HG03159 (cell line): ENCODE results near the gene SESN3.
"Not testable (repeated sequence)": the region's sequence is repeated elsewhere in the genome, so short reads cannot be mapped to it uniquely, and the experiment has no call there.

ENCODE experiments used
- ATAC-seq: cut with Tn5 transposase; IDR thresholded peaks from one replicate; pipeline ENCODE4 v1.9.1; 2021; ENCODE audit warnings: mild to moderate bottlenecking, moderate library complexity; ENCODE audit not compliant: unreplicated experiment

The SESN3 gene, protein sequence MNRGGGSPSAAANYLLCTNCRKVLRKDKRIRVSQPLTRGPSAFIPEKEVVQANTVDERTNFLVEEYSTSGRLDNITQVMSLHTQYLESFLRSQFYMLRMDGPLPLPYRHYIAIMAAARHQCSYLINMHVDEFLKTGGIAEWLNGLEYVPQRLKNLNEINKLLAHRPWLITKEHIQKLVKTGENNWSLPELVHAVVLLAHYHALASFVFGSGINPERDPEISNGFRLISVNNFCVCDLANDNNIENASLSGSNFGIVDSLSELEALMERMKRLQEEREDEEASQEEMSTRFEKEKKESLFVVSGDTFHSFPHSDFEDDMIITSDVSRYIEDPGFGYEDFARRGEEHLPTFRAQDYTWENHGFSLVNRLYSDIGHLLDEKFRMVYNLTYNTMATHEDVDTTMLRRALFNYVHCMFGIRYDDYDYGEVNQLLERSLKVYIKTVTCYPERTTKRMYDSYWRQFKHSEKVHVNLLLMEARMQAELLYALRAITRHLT

DNA sequence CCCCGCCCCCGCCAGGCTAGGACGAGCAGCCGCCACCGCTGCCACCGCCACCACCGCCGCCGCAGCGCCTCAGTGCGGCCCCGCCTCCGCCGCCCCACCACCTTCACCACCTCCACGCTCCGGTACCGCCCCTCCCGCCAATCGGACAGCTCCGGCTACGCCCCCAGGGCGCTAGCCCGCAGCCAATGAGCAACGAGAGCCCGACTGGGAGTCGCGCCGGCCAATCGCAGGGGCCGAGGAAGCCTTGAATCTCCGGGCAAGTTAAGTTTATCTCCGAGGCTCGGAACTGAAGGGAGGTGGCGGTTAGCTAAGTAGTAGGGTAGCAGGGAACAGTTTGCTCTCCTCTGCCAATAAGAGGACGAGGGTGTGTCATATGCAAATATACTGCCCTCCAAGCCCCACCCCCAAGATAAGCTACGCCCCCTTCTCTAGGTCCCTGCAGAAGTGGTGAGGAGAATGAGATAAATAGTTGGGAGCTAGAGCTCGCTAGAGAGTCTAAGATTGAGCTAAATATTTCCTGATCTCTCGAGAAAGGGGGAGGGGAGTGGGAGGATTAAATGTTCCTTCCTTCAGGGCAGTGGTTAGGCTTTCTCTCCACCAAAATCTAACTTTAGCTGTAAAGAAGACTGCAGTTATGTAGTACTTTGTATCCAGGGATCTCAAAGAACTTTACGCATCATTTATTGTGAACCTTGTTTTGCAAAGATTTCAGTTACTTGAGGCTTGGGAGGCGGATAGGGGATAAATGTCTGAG lies at the start of gene SESN3:
Gene SESN3, minus strand, starts transcription at position 76 of the 754 bp plus-strand sequence. CDS start 342 bp downstream, outside the sequence.
- ATAC-seq = peak; percentile 96

DNA sequence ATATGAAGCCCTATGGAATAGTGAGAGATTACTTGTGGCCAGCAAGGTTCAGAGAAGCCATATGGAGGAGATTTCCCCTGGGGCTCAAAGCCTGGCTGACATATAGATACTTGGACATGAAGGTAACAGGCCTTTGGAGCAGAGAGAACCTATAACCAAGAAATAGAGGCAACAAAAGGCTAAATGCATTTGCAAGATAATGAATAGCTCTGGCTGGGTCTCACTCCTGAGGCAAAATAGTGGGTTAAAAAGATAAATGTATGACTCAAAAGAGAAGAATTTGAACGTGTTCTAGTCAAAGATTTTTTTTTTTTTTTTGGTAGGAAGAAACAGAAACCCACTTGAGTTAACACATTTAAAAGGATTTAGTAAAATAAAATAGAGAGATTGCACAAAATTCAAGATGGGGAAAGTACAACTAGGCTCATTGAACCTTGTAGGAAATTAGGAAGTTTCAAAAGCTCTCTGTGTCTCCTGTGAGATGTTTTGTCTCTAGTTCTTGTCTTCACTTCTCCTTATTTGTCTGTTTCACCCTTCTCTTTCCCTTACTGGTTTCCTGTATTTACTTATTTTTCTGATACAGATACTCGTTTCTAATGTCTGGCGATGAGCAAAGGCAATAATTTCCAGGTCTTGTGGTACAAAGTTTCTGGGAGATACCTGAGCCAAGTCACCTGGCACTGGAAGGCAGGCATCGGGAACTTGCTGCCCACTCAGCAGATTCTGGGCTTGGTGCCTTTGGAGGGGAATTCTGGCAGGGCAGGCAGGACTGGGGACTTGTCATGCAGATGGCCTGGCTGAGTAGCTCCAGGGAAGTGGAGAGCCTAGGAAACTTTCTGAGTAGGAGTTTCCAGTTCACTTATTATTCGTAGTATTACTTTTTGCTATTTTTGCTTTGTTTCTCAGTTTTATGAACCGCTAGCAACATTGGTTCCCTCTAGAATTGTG lies 49.2 kb upstream of the SESN3 start:
- ATAC-seq = peak; percentile 63

DNA sequence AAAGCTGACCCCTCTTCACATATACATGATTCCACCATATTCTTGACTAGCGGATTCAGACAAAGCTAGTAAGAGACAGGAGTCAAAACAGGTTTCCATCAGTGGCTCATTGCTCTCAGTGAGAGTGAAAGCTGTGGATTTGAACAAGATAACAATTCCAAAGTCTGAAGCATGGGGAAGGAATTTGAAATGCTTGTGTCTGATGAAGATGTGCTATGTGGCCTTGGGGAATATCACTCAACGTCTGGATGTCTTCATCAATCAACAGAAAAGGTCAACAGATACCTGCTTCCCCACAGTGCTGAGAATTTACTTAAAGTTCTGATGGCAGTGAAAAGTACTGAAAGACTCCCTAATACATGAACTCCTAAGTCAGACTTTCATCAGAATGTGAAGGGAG lies 46.9 kb upstream of the SESN3 start:
- no peak for ATAC-seq

DNA sequence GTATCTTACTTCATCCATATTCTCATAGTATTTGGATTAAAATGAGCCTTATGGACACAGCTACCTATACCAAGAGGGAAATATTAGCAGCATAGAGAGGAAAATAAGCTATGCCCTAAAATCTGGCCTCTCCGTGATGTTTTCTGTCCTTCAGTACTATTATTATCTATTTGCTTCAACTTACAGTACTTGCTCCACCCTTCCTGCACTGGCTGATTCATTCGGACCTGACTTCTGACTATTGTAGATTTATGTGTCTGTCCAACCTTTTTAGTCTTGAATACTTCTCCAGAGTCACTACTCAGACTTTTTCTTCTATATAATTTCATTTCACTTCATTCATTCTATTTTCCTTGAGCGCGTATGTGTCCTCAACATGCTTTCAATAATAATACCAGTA lies 45.1 kb upstream of the SESN3 start:
- ATAC-seq = no peak

DNA sequence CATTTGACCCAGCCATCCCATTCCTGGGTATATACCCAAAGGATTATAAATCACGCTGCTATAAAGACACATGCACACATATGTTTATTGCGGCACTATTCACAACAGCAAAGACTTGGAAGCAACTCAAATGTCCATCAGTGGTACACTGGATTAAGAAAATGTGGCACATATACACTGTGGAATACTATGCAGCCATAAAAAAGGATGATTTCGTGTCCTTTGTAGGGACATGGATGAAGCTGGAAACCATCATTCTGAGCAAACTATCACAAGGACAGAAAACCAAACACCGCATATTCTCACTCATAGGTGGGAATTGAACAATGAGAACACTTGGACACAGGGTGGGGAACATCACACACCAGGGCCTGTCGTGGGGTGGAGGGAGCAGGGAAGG lies 42.6 kb upstream of the SESN3 start:
- not testable (repeated sequence) for ATAC-seq

DNA sequence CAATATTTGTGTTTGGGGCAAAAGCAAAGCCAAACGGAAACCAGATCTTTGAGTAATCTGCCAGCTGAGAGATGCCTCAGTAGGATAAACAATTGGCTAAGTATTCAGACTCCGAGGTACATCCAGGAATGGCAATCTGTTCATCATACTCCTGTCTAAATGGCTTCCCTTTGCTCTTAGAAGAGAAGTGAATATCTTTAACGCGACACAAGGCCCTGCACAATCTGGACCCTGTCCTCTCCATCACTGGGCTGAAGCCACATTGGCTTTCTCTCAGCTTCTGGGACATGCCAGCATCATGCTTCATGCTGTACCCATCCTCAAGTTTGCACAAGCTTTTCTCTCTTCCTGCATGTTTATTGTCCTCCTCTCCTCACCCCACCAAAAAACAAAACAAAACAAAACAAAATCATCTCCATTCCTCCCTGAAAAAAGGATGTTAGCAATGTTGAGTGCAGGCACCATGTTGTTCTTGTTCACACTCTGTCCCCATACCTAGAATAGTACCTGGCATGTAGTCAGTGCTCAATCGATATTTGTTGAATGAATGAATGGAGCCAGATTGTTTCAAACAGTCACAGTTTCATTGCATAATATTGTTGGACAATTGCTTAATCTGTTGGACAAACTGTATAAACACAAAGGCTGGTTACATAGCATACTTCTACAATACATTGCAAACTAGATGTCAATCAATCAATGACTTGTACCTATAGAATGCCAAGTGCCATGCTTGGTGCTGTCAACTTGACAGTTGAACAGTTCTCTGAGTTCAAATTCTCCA lies 38.2 kb upstream of the SESN3 start:
- ATAC-seq = no peak

DNA sequence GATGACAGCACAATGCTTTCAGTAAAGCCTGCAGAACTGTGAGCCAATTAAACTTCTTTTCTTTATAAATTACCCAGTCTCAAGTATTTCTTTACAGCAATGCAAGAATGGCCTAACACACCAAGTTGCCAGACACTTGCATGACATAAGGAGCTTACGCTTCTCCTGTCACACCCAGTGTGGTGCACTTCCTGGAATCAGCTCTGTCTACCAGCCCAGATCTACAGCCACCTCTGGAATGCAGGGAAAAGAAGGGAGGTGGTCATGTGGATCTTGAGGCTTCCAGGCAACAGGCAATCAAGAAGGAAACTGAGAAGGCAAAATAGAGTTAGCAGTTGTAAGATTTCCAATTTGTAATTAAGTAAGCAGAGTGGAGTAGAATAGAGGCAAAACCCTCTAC lies 37.4 kb upstream of the SESN3 start:
- no peak for ATAC-seq

DNA sequence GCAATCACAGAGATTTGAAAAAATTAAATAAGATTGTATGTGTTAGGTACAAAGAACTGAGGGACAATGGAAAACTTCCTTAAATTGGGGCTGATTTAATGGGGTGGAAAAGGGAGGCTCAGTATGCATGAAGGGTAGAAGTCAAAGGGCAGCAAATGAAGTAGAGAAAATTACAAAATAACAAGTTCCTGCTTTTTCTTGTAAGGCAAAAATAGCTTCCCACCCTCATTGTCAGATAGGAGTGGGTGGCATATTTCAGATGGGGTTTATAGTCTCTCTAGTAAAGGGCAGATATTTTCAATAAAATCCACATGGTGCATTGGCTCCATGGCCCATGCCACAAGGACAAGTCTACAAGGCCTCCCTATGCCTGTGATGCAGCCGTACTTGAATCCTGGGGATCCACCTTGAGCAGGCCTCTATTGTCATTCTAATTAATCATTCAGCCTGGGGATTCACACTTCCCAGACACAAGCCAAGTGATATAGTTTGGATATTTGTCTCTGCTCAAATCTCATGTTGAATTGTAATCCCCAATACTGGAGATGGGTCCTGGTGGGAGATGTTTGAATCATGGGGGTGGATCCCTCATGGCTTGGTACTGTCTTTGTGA lies 36.7 kb upstream of the SESN3 start:
- no peak for ATAC-seq

DNA sequence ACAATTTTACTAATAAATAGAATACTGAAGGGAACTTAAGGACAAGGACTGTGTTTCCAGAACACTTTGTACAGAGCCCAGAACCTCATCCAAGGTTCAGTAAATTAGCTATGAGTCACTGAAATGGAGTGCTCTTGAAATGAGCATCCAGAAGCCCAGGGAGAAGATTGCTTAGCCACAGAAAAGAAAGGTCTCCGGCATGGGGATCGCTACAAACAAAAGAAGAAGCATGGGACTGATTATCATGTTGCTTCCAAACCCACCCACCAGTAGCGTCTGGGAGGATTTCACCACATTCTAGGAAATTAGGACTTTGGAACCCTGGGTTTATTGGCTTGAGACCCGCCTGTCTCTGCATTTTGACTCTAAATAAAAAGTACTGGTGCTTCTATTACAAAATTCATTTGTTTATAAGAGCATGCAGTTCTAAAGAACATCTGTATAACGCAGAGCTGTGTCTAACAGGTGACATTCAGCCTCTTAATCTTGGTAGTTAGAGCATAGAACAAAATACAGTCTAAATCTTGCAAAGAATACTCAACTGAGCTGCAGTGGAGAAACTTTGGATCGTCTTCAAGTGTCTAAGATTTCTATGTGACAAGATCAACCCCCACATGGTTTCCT lies 35.9 kb upstream of the SESN3 start:
- no peak for ATAC-seq

DNA sequence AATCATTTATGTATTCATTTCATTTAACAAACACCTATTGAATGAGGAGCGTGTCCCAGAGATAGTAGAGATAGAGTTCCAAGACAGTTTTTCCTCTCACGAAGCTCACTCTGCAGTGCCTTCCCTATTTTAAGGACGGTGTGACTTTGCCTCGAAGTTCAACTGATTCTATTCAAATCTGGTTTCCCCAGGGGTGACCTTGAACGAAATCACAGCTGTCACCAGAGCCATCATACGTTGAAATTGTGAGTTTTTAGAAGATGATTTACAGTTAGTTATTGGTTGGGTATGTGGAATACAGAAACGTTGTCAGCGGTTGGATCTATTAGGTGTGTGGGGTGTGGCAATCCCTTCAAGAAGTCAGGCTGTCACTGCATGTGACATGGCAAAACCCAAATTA lies 33.9 kb upstream of the SESN3 start:
- no peak for ATAC-seq

DNA sequence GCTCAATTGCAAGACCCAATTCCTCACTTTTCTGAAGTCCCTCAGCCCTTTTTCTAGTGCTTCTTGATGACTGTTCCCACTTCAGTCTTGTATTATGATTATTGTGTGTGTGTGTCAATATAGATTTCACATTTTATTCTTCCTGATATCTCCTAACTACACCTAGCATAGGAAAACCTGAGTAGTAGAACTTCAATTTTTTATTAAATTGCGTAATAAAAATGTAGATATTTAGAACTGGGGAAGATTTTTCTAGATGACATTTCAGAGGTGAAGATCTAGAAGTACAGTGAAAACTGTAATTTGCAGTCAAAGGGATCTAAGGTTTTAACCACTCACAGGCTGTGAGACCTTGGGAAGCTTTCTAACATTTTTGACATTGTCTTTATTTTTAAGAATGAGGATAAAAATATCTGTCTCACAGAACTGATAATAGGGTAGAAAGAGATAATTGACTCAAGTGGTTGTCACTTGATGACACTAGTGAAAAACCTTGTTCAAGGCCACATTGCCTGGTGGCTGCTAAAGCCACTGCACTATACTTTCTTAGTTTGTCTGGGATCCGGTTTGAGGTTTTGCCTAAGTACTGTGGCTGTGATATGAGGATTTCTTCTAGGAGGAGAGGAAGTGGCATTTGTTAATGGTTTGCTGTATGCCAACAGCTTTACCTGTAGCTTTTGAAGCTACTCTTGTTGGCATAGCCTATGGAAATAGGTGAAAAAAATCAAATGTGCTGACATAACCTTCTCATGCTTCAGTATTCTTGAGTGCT lies 32.2 kb upstream of the SESN3 start:
- no peak for ATAC-seq

DNA sequence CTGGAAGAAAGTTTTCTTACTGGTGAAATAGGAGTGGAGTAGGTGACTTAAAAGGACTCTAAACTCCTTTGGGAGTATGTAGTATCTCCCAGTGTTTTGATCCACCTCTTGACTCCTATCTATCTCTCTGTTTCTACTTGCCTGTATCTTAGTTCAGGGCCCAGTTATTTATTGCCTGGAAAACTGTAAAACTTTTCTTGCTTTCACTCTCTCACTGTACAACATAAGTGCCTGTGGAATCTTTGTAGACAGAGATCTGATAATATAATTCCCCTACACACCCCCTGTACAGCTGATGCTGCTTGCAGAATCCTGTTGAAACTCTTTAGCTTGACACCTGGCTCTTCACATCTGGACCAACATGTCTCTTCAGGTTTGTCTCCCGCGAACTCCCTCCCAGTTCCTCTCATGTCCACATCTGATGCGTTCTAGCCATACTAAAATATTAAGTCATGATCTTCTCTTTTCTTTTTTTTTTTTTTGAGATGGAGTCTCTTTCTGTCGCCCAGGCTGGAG lies 26.5 kb upstream of the SESN3 start:
- ATAC-seq = no peak

DNA sequence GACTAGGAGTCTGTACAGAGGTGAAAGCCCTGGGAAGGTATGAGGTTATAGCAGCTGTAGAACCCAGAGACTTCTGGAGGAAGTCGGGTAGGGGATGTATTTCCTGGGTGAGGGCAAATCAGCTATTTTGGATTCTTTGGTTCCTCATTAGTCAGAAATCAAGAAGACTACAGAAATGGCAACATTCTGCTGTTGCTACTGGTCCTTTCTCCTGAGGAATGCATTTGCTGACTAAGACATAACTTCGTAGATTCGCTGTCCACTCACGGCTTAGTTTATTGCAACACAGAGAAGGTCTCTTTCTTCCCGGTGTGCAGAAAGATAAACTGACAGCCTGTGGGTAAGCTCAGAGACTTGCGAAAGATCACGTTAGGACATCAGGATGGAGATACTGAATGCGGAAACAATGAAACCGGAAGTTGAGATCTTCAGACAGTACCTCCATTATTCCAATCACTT lies 25.3 kb upstream of the SESN3 start:
- ATAC-seq = no peak

DNA sequence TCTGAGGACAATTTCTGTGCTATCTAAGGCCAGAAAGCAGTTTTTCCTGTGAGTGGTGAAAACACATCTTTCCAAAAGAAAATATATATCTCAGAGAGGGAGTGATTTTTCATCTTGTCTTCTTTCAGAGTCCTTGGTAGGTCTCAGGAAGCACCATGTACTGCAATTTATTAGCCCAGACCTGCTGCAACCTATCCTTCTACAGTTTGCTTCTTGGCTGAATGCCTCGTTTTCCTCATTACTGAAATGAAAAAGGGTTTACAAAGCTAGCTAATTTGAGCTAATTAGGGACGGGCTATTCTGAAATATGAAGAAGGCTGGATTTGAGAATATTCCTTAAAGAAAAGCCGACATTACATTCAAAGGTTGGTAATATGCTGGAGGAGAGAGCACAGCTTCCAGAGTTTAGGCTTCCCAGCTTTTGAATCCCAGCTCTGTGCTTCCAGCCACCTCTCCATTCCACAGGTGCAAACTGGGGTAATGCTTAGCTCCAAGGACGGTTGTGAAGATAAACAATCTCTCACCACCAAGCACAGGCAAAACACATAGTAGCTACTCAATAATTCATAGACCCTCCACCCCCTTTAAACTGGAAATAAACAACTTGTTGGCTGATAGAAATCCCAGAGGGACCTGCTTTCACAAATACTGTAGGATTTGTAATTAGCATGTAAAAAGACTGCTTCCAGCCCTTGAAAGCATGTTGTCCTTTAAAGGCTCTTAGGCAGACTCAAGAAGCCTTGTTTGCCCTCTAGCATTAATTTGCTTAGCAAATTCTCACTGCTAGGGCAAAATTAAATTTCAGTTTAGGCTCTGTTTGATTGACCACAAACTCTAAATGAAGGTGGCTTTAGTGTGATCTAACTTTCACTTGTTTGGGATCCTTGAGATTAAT lies 24.5 kb upstream of the SESN3 start:
- no peak for ATAC-seq

DNA sequence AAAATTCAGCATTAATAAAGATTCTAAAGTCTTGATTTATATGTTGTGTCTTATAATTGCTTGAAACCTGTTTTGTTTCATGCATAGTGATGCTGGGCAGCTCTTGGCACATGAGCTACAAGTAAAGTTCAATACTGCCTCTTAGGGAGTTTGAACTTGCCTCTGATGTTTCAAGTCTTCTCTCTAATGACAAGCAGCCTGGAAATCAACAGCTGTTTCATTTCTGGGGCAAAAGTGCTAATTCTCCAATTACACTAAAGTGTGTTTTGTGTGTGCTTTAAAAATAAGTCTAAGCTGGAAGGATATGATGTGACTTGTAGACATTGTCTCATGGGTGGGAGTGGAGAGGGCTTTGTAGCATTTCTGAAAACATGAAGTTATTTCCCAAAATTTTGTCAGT lies 23.7 kb upstream of the SESN3 start:
- ATAC-seq = peak; percentile 22

DNA sequence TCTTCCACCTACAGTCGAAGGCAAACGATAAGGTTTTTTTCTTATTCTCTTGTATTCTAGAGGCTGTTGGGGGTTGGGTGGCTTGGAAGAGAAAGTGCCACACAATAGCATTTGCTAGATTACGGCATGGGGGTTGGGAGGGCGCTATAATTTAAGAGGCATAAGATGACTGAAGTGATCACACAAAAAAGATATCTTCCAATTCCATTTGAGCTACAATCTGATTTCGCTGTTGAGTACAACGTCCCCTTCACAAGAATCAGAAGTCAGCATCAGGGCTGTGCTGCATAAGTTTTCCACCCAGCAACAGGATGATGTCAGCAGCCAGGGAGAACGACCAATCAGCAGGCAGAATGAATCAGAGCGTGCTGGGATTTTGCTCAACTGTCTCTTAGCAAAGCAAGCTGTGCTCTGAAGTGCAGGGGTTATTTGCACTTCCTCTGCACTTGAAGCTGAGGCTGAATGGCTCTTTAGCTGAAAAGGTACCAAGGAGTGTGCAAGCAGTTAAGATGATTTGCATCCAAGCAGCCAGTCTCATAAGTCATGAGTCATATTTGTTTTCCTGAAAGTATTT lies 23.2 kb upstream of the SESN3 start:
- ATAC-seq = peak; percentile 99

DNA sequence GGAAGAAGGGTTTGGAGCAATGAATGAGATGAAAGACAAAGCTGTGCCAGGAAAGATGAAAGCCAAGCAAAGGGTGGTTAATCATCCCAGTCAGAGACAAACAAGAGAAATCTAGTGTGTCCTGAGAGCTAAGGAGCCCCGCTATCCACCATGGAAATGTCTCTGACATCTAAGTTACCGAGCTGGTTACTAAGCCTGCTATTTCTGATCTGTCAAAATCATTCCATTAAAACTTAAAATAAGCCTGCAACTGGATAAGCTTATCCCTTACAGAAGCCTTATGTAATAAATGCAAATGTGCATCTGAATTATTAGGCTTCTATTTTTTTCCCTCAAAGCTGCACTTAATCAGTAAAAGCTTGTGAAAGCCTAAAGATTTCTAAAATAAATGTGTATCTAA lies 22.1 kb upstream of the SESN3 start:
- ATAC-seq = no peak
